ENCODE data around the gene PHLPP1.

Gene PHLPP1

DNA sequence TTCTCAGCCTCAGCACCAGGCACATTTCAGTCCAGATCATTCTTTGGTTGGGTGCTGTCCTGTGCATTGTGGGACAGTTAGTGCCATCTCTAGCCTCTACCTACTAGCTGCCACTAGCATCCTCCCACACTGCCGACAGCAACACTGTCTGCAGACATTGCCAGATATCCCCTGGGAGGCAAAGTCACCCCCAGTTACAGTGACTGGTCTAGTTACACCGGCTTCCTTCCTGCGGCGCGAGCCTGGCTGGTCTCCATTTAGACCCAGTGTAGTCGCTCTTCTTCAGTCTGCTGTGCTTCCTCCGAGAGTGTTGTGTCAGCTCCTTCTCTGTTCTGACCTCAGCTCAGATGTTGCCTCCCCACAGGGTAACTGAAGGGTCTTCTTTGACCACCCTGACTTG lies 283.1 kb downstream of the PHLPP1 start:
- Histone ChIP-seq H3K4me3 (no peak overlapping the region), H3K36me3 (no peaks in the 10 kb centered on the region), H3K27ac (no peak overlapping the region), H3K4me1 (no peaks in the 10 kb centered on the region), H3K27me3 (peaks cover 0 to 6% of the 10 kb centered on the region in 2 donors), H3K9me3 (no peaks in the 10 kb centered on the region)
- no peak for DNase-seq
- TF ChIP-seq, protein P1, sequence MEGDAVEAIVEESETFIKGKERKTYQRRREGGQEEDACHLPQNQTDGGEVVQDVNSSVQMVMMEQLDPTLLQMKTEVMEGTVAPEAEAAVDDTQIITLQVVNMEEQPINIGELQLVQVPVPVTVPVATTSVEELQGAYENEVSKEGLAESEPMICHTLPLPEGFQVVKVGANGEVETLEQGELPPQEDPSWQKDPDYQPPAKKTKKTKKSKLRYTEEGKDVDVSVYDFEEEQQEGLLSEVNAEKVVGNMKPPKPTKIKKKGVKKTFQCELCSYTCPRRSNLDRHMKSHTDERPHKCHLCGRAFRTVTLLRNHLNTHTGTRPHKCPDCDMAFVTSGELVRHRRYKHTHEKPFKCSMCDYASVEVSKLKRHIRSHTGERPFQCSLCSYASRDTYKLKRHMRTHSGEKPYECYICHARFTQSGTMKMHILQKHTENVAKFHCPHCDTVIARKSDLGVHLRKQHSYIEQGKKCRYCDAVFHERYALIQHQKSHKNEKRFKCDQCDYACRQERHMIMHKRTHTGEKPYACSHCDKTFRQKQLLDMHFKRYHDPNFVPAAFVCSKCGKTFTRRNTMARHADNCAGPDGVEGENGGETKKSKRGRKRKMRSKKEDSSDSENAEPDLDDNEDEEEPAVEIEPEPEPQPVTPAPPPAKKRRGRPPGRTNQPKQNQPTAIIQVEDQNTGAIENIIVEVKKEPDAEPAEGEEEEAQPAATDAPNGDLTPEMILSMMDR (IDR thresholded peaks at IDR 0.05): no peak
- intact Hi-C loops (cut with DNase I; ENCODE audit: low total_unique reads): no loop called here

DNA sequence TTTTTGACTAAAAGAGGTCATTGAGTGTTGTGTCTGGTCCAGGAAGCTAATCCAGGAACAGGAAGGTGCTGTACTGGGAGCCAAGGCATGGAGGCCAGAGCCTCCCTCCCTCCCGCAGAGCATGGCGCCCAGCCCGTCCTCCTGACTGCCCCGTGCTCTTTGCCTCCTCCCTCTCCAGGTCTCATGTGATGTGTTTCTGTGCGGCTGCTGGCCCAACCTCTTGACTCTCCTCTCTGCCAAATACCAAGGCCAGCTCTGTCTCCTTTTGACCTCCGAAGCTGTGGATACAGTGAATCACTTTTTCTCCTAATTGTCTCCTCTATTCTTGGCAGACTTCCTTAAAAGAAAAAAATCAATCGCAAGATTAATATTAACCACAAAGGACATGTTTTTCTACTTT lies 284.1 kb downstream of the PHLPP1 start:
- peaks cover 0 to 2% of the 10 kb centered on the region in 2 donors for H3K27me3 ChIP-seq
- no peaks in the 10 kb centered on the region for H3K4me1 ChIP-seq
- no peak overlapping the region for H3K4me3 ChIP-seq
- no peak overlapping the region for H3K27ac ChIP-seq
- H3K36me3 ChIP-seq: no peaks in the 10 kb centered on the region
- H3K9me3 ChIP-seq: no peaks in the 10 kb centered on the region
- TF ChIP-seq, protein P1 (IDR thresholded peaks at IDR 0.05): no peak
- intact Hi-C loops (cut with DNase I; ENCODE audit: low total_unique reads): no loop called here
- DNase-seq: peak; percentile 88 to 92

DNA sequence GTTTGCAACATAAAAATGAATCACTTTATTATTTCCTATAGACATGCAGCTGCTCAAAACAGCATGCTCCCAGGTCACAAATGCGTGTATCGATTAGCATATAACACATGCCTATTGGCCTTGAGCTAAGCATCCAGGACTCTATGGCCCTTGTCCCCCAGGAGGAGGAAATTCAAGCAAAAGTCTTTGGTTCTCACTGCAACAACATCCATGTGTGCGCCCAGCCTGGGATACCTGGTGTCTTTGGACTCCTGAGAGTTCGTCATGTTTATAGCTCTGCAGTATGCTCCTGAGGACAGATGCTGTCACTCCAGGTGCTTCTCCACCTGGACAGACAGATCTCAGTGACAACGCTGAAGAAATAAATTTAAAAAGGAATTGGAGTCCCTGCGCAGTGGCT lies 284.6 kb downstream of the PHLPP1 start:
- intact Hi-C loops (cut with DNase I; ENCODE audit: low total_unique reads): no loop called here
- Histone ChIP-seq H3K9me3 (no peaks in the 10 kb centered on the region), H3K4me1 (no peaks in the 10 kb centered on the region), H3K36me3 (no peaks in the 10 kb centered on the region), H3K27me3 (peaks cover 0 to 2% of the 10 kb centered on the region in 2 donors), H3K4me3 (no peak overlapping the region), H3K27ac (no peak overlapping the region)
- DNase-seq: no peak
- TF ChIP-seq, protein P1 (IDR thresholded peaks at IDR 0.05): no peak

DNA sequence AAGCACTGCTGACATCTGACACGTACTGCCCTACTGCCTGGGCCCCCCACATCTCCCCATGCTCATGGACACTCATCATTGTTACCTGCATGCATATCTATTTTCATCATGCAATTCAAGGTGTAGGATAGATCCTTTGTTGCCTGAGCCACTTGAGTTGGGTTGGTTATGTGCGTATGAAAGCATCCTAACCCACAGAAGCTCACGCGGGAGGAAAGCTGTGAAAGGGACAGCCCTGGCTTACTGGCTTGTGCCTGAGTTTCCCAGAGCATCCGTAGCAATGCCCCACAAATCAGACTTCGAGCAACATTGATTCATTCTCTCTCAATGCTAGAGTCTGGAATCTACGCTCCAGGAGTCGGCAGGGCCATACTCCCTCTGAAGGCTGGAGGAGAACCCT lies 285.5 kb downstream of the PHLPP1 start:
- H3K36me3 ChIP-seq: no peaks in the 10 kb centered on the region
- H3K4me1 ChIP-seq: no peaks in the 10 kb centered on the region
- TF ChIP-seq, protein P1 (IDR thresholded peaks at IDR 0.05): no peak
- no peaks in the 10 kb centered on the region for H3K9me3 ChIP-seq
- intact Hi-C loops (cut with DNase I; ENCODE audit: low total_unique reads): no loop called here
- peaks cover 0 to 2% of the 10 kb centered on the region in 2 donors for H3K27me3 ChIP-seq
- no peak overlapping the region for H3K27ac ChIP-seq
- H3K4me3 ChIP-seq: no peak overlapping the region
- DNase-seq: no peak

DNA sequence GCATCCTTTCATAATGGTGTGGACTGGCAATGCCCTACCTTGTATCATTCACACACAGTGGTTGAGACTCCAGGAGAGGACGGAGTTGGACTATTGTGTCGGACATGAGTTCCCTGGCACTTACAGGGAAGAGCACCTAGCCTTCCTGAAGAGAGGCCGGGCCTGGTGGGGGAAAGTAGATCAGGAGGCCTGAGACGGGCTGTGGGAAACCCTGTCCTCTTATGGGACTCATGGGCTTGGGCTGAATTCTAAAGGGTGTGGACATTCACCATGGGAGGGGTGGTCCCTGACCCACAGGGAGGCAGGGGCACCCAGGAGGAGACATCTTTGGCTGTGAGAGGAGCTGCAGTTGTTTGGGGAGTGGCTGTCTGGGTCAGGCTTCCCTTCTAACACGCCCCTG lies 286.5 kb downstream of the PHLPP1 start:
- TF ChIP-seq, protein P1 (IDR thresholded peaks at IDR 0.05): no peak
- Histone ChIP-seq H3K4me1 (no peaks in the 10 kb centered on the region), H3K9me3 (no peaks in the 10 kb centered on the region), H3K4me3 (no peak overlapping the region), H3K36me3 (no peaks in the 10 kb centered on the region), H3K27ac (no peak overlapping the region), H3K27me3 (peaks cover 0 to 2% of the 10 kb centered on the region in 2 donors)
- intact Hi-C loops (cut with DNase I; ENCODE audit: low total_unique reads): no loop called here
- no peak for DNase-seq

DNA sequence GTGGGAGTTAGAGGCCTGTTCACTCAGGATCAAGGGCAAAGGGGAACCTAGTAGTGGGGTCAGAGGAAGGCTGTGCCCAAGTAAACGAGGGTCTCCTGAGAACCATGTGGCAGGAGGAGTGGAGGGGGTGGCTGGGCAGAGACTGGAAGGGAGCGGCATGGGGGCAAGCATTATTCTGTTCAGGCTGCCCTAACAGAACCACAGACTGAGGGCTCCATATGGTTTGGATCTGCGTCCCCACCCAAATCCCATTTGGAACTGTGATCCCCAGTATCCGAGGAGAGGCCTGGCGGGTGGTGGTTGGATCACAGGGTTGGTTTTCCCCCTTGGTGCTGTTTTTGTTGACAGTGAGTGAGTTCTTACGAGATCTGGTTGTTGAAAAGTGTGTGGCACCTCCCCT lies 287.0 kb downstream of the PHLPP1 start:
- H3K4me1 ChIP-seq: no peaks in the 10 kb centered on the region
- no peaks in the 10 kb centered on the region for H3K36me3 ChIP-seq
- DNase-seq: no peak
- intact Hi-C loops (cut with DNase I; ENCODE audit: low total_unique reads): no loop called here
- TF ChIP-seq, protein P1 (IDR thresholded peaks at IDR 0.05): no peak
- H3K9me3 ChIP-seq: no peaks in the 10 kb centered on the region
- no peak overlapping the region for H3K4me3 ChIP-seq
- H3K27ac ChIP-seq: no peak overlapping the region
- peaks cover 0 to 2% of the 10 kb centered on the region in 2 donors for H3K27me3 ChIP-seq
